Measurements from ENCODE around the gene ANXA2.
"Not testable (repeated sequence)": the region's sequence is repeated elsewhere in the genome, so short reads cannot be mapped to it uniquely, and the experiment has no call there.

DNA sequence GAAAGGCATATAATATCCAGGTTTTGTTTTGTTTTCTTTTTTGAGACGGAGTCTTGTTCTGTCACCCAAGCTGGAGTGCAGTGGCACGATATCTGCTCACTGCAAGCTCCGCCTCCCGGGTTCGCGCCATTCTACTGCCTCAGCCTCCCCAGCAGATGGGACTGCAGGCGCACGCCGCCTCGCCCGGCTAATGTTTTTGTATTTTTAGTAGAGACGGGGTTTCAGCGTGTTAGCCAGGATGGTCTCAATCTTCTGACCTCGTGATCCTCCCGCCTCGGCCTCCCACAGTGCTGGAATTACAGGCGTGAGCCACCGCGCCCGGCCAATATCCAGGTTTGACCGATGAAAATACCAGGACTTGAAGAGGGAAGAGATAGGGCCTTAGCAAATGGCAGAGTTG, 15.0 kb upstream of the ANXA2 start:
- TF ChIP-seq YY1 (IDR thresholded peaks at IDR 0.05; ENCODE audit: insufficient read depth, insufficient read length); ZNF274 (IDR thresholded peaks at IDR 0.05; ENCODE audit: low read depth, low read length): not testable (repeated sequence)
